Measurements from ENCODE around the gene UGT2B7.

UGT2B7 gene

DNA sequence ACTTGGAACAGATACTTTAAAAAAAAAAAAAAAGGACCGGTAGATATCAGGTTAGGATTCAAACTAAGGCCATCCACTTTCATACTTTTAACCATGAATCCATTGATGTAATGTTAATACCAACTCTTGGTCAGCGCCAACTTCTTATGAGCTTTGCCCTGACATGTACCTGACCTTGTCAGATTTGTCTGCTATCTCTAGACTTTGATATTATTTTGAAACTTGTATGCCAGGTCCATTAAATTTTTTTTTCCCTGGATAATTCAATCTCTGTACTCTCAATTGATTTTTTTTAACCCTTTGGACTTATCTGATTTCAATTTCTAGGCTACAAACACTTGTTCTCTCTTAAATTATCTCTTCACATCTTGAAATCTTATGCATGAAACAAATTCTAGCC is 27.2 kb upstream of the UGT2B7 start:
- ChIA-PET POLR2A (no interaction called here), CTCF (no interaction called here)
- TF ChIP-seq, protein P1, sequence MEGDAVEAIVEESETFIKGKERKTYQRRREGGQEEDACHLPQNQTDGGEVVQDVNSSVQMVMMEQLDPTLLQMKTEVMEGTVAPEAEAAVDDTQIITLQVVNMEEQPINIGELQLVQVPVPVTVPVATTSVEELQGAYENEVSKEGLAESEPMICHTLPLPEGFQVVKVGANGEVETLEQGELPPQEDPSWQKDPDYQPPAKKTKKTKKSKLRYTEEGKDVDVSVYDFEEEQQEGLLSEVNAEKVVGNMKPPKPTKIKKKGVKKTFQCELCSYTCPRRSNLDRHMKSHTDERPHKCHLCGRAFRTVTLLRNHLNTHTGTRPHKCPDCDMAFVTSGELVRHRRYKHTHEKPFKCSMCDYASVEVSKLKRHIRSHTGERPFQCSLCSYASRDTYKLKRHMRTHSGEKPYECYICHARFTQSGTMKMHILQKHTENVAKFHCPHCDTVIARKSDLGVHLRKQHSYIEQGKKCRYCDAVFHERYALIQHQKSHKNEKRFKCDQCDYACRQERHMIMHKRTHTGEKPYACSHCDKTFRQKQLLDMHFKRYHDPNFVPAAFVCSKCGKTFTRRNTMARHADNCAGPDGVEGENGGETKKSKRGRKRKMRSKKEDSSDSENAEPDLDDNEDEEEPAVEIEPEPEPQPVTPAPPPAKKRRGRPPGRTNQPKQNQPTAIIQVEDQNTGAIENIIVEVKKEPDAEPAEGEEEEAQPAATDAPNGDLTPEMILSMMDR (IDR thresholded peaks at IDR 0.05; ENCODE audit: control extremely low read depth, extremely low read depth, low read depth, missing control alignments): no peak
- DNase-seq (ENCODE audit: extremely low spot score): no peak

DNA sequence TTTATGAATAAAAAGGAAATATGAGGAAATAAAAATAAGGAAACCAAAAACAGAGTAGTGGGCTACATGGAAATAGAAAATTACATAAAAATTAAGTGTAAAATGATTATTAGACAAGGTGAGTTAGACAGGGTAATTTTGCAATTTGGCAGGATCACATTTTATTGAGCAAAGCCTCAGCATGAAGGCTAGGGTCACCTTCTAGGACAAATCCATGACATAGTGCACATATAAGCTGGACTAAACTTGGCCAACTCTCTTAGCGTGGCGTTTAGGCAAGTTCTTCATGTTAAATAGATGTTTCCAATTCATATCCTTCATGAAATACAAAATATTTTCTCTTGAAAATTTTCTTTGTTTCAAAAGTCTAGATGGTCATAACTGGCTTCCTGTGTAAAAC is 25.7 kb upstream of the UGT2B7 start:
- POLR2A ChIA-PET: no interaction called here
- no peak for DNase-seq (ENCODE audit: extremely low spot score)
- CTCF ChIA-PET: interaction anchor here (0.7 to 1.0 kb wide), 3 partner anchors 10 to 18 kb away, joined by 3 to 4 read pairs (median 3); no protein-coding TSS in a partner anchor
- TF ChIP-seq, protein P1 (IDR thresholded peaks at IDR 0.05; ENCODE audit: control extremely low read depth, extremely low read depth, low read depth, missing control alignments): no peak

DNA sequence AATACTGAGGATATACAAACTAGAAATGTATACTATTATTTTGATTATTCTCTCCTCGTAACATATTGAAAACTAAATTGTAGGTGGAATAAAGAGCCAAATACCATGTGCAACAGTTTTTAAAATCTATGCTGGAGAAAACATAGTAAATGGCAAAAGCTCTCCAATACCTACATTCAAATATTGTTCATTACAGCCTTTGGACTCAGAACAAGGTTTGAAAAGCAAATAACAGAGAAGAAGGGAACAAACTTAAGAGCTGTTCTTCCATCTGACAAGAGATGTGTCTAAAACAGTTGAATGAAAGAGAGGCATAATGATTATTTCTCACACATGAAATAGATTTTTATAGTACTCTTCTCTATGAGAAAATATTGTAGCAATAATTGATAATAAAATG is 25.0 kb upstream of the UGT2B7 start:
- no peak for DNase-seq (ENCODE audit: extremely low spot score)
- TF ChIP-seq, protein P1 (IDR thresholded peaks at IDR 0.05; ENCODE audit: control extremely low read depth, extremely low read depth, low read depth, missing control alignments): no peak
- ChIA-PET CTCF (interaction anchor here (1.4 kb wide), 1 partner anchor 10 kb away, joined by 4 read pairs; no protein-coding TSS in a partner anchor), POLR2A (no interaction called here)

DNA sequence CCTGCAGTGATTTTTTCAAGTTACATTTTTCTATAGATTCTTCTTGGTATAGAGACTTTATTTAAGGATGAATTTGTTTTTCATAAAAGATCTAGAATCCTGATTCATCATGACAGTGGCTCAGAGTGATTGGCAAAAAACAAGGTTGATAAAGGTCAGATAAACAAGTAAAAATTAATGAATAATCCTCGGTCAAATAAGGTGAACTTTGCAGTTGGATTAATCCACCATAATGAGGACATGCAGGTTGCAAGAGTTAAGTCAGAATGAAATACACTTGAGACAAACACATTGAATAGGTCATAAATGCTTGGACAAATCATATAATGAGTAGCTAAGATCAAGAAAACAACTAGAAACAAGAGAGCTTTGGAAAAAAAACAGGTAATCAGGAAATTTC is 22.9 kb upstream of the UGT2B7 start:
- TF ChIP-seq, protein P1 (IDR thresholded peaks at IDR 0.05; ENCODE audit: control extremely low read depth, extremely low read depth, low read depth, missing control alignments): no peak
- POLR2A ChIA-PET: no interaction called here
- no peak for DNase-seq (ENCODE audit: extremely low spot score)
- CTCF ChIA-PET: interaction anchor here (0.6 kb wide), 1 partner anchor 12 kb away, joined by 3 read pairs; no protein-coding TSS in a partner anchor

DNA sequence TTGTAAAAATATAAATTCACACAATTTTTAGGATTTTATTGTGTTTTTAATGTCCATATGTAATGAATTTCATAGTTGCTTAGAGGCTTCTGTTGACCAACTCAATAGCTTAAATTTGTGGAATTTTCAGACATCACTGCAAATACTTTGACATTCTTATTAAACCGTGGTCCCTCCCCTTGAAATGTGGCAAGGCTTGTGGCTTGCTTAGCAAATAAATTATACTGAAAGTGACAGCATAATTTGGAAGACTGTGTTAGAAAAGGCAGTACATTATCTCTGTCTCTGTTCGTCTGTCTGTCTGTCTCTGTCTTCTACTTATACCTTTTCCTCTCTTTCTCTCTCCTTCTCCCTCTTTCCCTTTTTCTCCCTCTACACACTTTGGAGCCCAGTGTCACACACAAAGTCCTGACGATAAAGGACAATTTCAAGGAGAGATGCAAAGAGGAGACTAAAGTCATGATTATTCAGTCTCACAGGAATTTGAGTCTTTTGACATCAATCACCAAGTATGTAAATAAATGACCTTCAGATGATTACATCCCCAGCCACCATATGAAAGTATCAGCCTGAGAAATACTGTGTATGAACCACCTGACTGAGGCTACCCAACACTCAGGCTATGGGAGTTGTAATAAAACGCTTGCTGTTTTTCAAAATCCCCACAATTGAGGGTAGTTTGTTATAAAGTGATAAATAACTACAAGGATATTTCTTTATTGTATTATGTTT is 21.0 kb upstream of the UGT2B7 start:
- TF ChIP-seq, protein P1 (IDR thresholded peaks at IDR 0.05; ENCODE audit: control extremely low read depth, extremely low read depth, low read depth, missing control alignments): no peak
- ChIA-PET POLR2A (no interaction called here), CTCF (no interaction called here)
- no peak for DNase-seq (ENCODE audit: extremely low spot score)

DNA sequence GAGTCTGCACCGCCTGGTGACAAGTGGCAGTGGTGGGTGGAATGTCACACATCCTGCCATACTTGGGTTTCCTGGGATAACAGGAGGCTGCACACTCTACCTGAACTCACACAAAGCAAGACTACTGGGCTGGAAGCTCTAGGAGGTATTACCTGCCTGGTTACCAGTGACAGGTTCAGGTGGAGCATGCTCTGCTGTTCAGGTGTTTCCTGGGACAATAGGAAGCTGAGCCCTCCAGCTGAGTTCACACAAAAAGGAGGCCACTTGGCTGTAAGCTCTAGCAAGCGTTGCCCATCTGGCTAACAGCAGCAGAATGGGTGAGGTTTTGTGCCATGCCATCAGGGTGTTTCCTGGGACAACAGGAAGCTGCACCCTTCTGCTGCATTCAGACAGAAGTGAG is 17.4 kb upstream of the UGT2B7 start:
- no peak for DNase-seq (ENCODE audit: extremely low spot score)

More for the DNA sequence above, 17.4 kb upstream of the UGT2B7 start:
- ChIA-PET CTCF (interaction anchor here (1.0 to 1.4 kb wide), 2 partner anchors 12 to 18 kb away, joined by 3 read pairs; partner anchors contain the start of gene UGT2B7), POLR2A (no interaction called here)
- TF ChIP-seq, protein P1 (IDR thresholded peaks at IDR 0.05; ENCODE audit: control extremely low read depth, extremely low read depth, low read depth, missing control alignments): no peak
